Vagina (tissue), 2 donors: ENCODE measurements around the gene FOXRED2. TPM values are rescaled to one million over a fixed set of nuclear protein-coding genes. Genes with fewer than 3 reads are reported as not detected.

Experiments used
- DNase-seq, 2 donors: peaks; one replicate each; pipeline ENCODE4 v3.0.0-alpha.2; 2017; ENCODE audit errors: extremely low spot score in 2 of 2
- H3K27ac ChIP-seq: fragments of 200-600 bp; sonication (generic); one replicate; pipeline ENCODE4 v1.5.1; 2019
- H3K27me3 ChIP-seq: fragments of 200-600 bp; sonication (generic); one replicate; pipeline ENCODE4 v1.5.1; 2019
- H3K36me3 ChIP-seq, 2 donors: fragments of 200-600 bp; sonication (generic); one replicate each; pipeline ENCODE4 v1.5.1; 2017 to 2019
- H3K4me1 ChIP-seq: fragments of 200-600 bp; sonication (generic); one replicate; pipeline ENCODE4 v1.5.1; 2019
- H3K4me3 ChIP-seq, 2 donors: fragments of 200-600 bp; sonication (generic); 1 replicate in 1 of 2; 2 replicates in 1 of 2; pipeline ENCODE4 v1.5.1; 2016 to 2019
- H3K9me3 ChIP-seq: fragments of 200-600 bp; sonication (generic); one replicate; pipeline ENCODE4 v1.5.1; 2019
- CTCF ChIP-seq, 3 experiments: fragments of 450-650 bp in 2 of 3; fragments of 200-600 bp in 1 of 3; sonication (generic) in 1 of 3; IDR thresholded peaks; one replicate each; pipeline ENCODE4 v1.5.1; 2017 to 2019; ENCODE audit warnings: antibody characterized with exemption in 3 of 3, mild to moderate bottlenecking in 2 of 3, moderate library complexity in 2 of 3
- POLR2A ChIP-seq, 2 donors: fragments of 450-650 bp; IDR thresholded peaks; one replicate each; pipeline ENCODE4 v1.6.1; 2017; ENCODE audit warnings: antibody characterized with exemption in 2 of 2, mild to moderate bottlenecking in 2 of 2, moderate library complexity in 2 of 2
- POLR2AphosphoS5 ChIP-seq, 2 donors: sonication (generic); formaldehyde crosslinking; IDR thresholded peaks; one replicate each; pipeline ENCODE4 v1.9.0; 2017; ENCODE audit warnings: antibody characterized with exemption in 2 of 2, mild to moderate bottlenecking in 2 of 2, low read depth in 1 of 2; ENCODE audit not compliant: insufficient read depth in 1 of 2
- intact Hi-C: fragments of 100-400 bp; cut with DNase I; formaldehyde crosslinking; loops from one replicate; pipeline ENCODE4 v1.15.1; 2023
- total RNA-seq: library from RNA; depleted of rRNA; stranded (reverse); fragments of >200 nt; gene quantifications from one replicate; pipeline ENCODE4 v1.2.3, GENCODE V29; 2016

The FOXRED2 gene
- total RNA-seq, 1 donor from 2014 or later, result 3.7 TPM

GRCh38 chr22:36514766-36515165, 7.9 kb upstream of the FOXRED2 start:
- peaks cover 3 to 94% of the 10 kb centered on the region in 2 donors for H3K36me3 ChIP-seq
- H3K9me3 ChIP-seq, result no peaks in the 10 kb centered on the region
- no peaks in the 10 kb centered on the region for H3K27me3 ChIP-seq
- H3K4me1 ChIP-seq, result peaks cover 5% of the 10 kb centered on the region
- no peak for TF ChIP-seq POLR2AphosphoS5 (IDR thresholded peaks at IDR 0.05; ENCODE audit: insufficient read depth in 1 of 2, low read depth in 1 of 2)
- no peak for TF ChIP-seq POLR2A (IDR thresholded peaks at IDR 0.05)
- no peak for TF ChIP-seq CTCF (IDR thresholded peaks at IDR 0.05)
- no peak for DNase-seq
- H3K4me3 ChIP-seq, result no peak overlapping the region
- intact Hi-C loops, result no loop called here
- no peak overlapping the region for H3K27ac ChIP-seq

GRCh38 chr22:36512991-36513390, 6.2 kb upstream of the FOXRED2 start:
- DNase-seq, result no peak
- H3K27ac ChIP-seq, result no peak overlapping the region
- peaks cover 12% of the 10 kb centered on the region for H3K4me1 ChIP-seq
- intact Hi-C loops, result no loop called here
- no peak for TF ChIP-seq CTCF (IDR thresholded peaks at IDR 0.05)
- TF ChIP-seq POLR2AphosphoS5 (IDR thresholded peaks at IDR 0.05; ENCODE audit: insufficient read depth in 1 of 2, low read depth in 1 of 2), result no peak
- no peak for TF ChIP-seq POLR2A (IDR thresholded peaks at IDR 0.05)
- H3K9me3 ChIP-seq, result no peaks in the 10 kb centered on the region
- H3K27me3 ChIP-seq, result no peaks in the 10 kb centered on the region
- H3K36me3 ChIP-seq, result peaks cover 3 to 77% of the 10 kb centered on the region in 2 donors
- no peak overlapping the region for H3K4me3 ChIP-seq

- Histone ChIP-seq H3K27ac (no peak overlapping the region), H3K27me3 (no peaks in the 10 kb centered on the region), H3K9me3 (no peaks in the 10 kb centered on the region), H3K4me1 (peaks cover 15% of the 10 kb centered on the region), H3K36me3 (peaks cover 3 to 70% of the 10 kb centered on the region in 2 donors), H3K4me3 (no peak overlapping the region)
- no peak for DNase-seq
- intact Hi-C loops, result no loop called here
- no peak for TF ChIP-seq POLR2AphosphoS5 (IDR thresholded peaks at IDR 0.05; ENCODE audit: insufficient read depth in 1 of 2, low read depth in 1 of 2)
- no peak for TF ChIP-seq CTCF (IDR thresholded peaks at IDR 0.05)
- TF ChIP-seq POLR2A (IDR thresholded peaks at IDR 0.05), result no peak
Measured at GRCh38 chr22:36512333-36512732, 5.5 kb upstream of the FOXRED2 start.

- H3K4me1 ChIP-seq, result peaks cover 23% of the 10 kb centered on the region
- peak in 1 of 3 experiments; percentile 1 for TF ChIP-seq CTCF (IDR thresholded peaks at IDR 0.05)
- no peak for TF ChIP-seq POLR2AphosphoS5 (IDR thresholded peaks at IDR 0.05; ENCODE audit: insufficient read depth in 1 of 2, low read depth in 1 of 2)
- no peak overlapping the region for H3K27ac ChIP-seq
- H3K4me3 ChIP-seq, result no peak overlapping the region
- intact Hi-C loops, result no loop called here
- H3K9me3 ChIP-seq, result no peaks in the 10 kb centered on the region
- H3K36me3 ChIP-seq, result peaks cover 3 to 59% of the 10 kb centered on the region in 2 donors
- no peaks in the 10 kb centered on the region for H3K27me3 ChIP-seq
- no peak for DNase-seq
Measured at GRCh38 chr22:36510966-36511881, 4.4 kb upstream of the FOXRED2 start.

- Histone ChIP-seq H3K4me1 (peaks cover 28% of the 10 kb centered on the region), H3K36me3 (peaks cover 3 to 51% of the 10 kb centered on the region in 2 donors)
Measured at GRCh38 chr22:36510384-36510783, 3.5 kb upstream of the FOXRED2 start.

More at GRCh38 chr22:36510384-36510783, 3.5 kb upstream of the FOXRED2 start:
- H3K9me3 ChIP-seq, result no peaks in the 10 kb centered on the region
- intact Hi-C loops, result no loop called here
- no peak for DNase-seq
- no peak overlapping the region for H3K27ac ChIP-seq
- no peaks in the 10 kb centered on the region for H3K27me3 ChIP-seq
- H3K4me3 ChIP-seq, result no peak overlapping the region
- TF ChIP-seq POLR2A (IDR thresholded peaks at IDR 0.05) (no peak), POLR2AphosphoS5 (IDR thresholded peaks at IDR 0.05; ENCODE audit: insufficient read depth in 1 of 2, low read depth in 1 of 2) (peak; percentile 11 to 45)
